ENCODE measurements around the gene INTS3. TPM values are rescaled to one million over a fixed set of nuclear protein-coding genes. Genes with fewer than 3 reads are reported as not detected.

Gene INTS3
- polyA plus RNA-seq, 1 donor from 2014 or later = 29.9 TPM

GRCh38 chr1:153698923-153699714, 28.7 kb upstream of the INTS3 start (continued):
- TF ChIP-seq MXI1 (conservative IDR thresholded peaks at IDR 0.05; ENCODE audit: poor library complexity, severe bottlenecking) = no peak

- Histone ChIP-seq H3F3A (ENCODE audit: insufficient read depth, low read length, poor library complexity, severe bottlenecking) (no peaks in the 10 kb centered on the region), H3K79me2 (replicated peaks; ENCODE audit: insufficient read depth, low read length) (no peaks in the 10 kb centered on the region), H4K20me1 (ENCODE audit: insufficient read depth) (no peaks in the 10 kb centered on the region), H2AFZ (ENCODE audit: low read depth, low read length) (no peak overlapping the region), H3K9ac (ENCODE audit: low read length) (no peak overlapping the region), H3K36me3 (ENCODE audit: insufficient read depth, low read length) (no peaks in the 10 kb centered on the region), H3K27me3 (ENCODE audit: insufficient read depth, low read depth, low read length) (no peaks in the 10 kb centered on the region), H3K9me3 (ENCODE audit: low read length) (no peaks in the 10 kb centered on the region), H3K27ac (ENCODE audit: low read length) (no peak overlapping the region), H3K4me2 (ENCODE audit: low read length) (no peak overlapping the region), H3K4me3 (ENCODE audit: low read length) (no peak overlapping the region), H3K9me2 (ENCODE audit: insufficient read depth, low read length) (no peaks in the 10 kb centered on the region)
- TF ChIP-seq MXI1 (conservative IDR thresholded peaks at IDR 0.05; ENCODE audit: poor library complexity, severe bottlenecking) (no peak), SMC3 (conservative IDR thresholded peaks at IDR 0.05; ENCODE audit: poor library complexity) (no peak), EP300 (conservative IDR thresholded peaks at IDR 0.05; ENCODE audit: poor library complexity, severe bottlenecking) (no peak), TAF1 (IDR thresholded peaks at IDR 0.05; ENCODE audit: low read depth) (no peak), POLR2AphosphoS5 (IDR thresholded peaks at IDR 0.05) (no peak), EZH2 (IDR thresholded peaks at IDR 0.05; ENCODE audit: borderline replicate concordance, insufficient read depth, low read length, poor library complexity, severe bottlenecking) (no peak), RAD21 (conservative IDR thresholded peaks at IDR 0.05) (no peak)
- TF ChIP-seq, protein P1, sequence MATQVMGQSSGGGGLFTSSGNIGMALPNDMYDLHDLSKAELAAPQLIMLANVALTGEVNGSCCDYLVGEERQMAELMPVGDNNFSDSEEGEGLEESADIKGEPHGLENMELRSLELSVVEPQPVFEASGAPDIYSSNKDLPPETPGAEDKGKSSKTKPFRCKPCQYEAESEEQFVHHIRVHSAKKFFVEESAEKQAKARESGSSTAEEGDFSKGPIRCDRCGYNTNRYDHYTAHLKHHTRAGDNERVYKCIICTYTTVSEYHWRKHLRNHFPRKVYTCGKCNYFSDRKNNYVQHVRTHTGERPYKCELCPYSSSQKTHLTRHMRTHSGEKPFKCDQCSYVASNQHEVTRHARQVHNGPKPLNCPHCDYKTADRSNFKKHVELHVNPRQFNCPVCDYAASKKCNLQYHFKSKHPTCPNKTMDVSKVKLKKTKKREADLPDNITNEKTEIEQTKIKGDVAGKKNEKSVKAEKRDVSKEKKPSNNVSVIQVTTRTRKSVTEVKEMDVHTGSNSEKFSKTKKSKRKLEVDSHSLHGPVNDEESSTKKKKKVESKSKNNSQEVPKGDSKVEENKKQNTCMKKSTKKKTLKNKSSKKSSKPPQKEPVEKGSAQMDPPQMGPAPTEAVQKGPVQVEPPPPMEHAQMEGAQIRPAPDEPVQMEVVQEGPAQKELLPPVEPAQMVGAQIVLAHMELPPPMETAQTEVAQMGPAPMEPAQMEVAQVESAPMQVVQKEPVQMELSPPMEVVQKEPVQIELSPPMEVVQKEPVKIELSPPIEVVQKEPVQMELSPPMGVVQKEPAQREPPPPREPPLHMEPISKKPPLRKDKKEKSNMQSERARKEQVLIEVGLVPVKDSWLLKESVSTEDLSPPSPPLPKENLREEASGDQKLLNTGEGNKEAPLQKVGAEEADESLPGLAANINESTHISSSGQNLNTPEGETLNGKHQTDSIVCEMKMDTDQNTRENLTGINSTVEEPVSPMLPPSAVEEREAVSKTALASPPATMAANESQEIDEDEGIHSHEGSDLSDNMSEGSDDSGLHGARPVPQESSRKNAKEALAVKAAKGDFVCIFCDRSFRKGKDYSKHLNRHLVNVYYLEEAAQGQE (IDR thresholded peaks at IDR 0.05; ENCODE audit: borderline replicate concordance) = no peak
- TF ChIP-seq, protein P2, sequence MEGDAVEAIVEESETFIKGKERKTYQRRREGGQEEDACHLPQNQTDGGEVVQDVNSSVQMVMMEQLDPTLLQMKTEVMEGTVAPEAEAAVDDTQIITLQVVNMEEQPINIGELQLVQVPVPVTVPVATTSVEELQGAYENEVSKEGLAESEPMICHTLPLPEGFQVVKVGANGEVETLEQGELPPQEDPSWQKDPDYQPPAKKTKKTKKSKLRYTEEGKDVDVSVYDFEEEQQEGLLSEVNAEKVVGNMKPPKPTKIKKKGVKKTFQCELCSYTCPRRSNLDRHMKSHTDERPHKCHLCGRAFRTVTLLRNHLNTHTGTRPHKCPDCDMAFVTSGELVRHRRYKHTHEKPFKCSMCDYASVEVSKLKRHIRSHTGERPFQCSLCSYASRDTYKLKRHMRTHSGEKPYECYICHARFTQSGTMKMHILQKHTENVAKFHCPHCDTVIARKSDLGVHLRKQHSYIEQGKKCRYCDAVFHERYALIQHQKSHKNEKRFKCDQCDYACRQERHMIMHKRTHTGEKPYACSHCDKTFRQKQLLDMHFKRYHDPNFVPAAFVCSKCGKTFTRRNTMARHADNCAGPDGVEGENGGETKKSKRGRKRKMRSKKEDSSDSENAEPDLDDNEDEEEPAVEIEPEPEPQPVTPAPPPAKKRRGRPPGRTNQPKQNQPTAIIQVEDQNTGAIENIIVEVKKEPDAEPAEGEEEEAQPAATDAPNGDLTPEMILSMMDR (IDR thresholded peaks at IDR 0.05; ENCODE audit: poor library complexity, severe bottlenecking) = no peak
Observed at GRCh38 chr1:153699768-153700167, 28.1 kb upstream of the INTS3 start.

DNA sequence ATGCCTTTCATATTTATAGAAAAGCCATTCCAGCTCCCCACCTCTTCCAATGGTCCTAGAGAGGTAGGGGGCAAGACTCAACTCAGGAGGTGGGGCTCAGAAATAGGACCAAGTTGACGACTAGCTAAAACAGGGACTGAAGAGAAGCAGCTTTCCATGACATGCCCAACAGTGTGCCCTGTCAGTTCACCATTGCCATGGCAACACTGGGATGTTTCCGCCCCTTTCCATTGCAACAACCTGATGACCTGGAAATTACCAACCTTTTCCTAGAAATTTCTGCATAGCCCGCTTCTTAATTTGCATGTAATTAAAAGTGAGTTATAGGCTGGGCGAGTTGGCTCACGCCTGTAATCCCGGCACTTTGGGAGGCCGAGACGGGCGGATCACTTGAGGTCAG, 22.4 kb upstream of the INTS3 start:
- TF ChIP-seq SMC3 (conservative IDR thresholded peaks at IDR 0.05; ENCODE audit: poor library complexity) (no peak), TAF1 (IDR thresholded peaks at IDR 0.05; ENCODE audit: low read depth) (no peak), MXI1 (conservative IDR thresholded peaks at IDR 0.05; ENCODE audit: poor library complexity, severe bottlenecking) (no peak), EZH2 (IDR thresholded peaks at IDR 0.05; ENCODE audit: borderline replicate concordance, insufficient read depth, low read length, poor library complexity, severe bottlenecking) (no peak), EP300 (conservative IDR thresholded peaks at IDR 0.05; ENCODE audit: poor library complexity, severe bottlenecking) (no peak)
- TF ChIP-seq, protein P2 (IDR thresholded peaks at IDR 0.05; ENCODE audit: poor library complexity, severe bottlenecking) = no peak
- TF ChIP-seq, protein P1 (IDR thresholded peaks at IDR 0.05; ENCODE audit: borderline replicate concordance) = no peak
- H3F3A ChIP-seq (ENCODE audit: insufficient read depth, low read length, poor library complexity, severe bottlenecking) = no peaks in the 10 kb centered on the region
- H3K27me3 ChIP-seq (ENCODE audit: insufficient read depth, low read depth, low read length) = no peaks in the 10 kb centered on the region
- no peaks in the 10 kb centered on the region for H3K36me3 ChIP-seq (ENCODE audit: insufficient read depth, low read length)
- H3K9me2 ChIP-seq (ENCODE audit: insufficient read depth, low read length) = no peaks in the 10 kb centered on the region
- H3K4me2 ChIP-seq (ENCODE audit: low read length) = no peak overlapping the region
- no peak overlapping the region for H3K27ac ChIP-seq (ENCODE audit: low read length)
- H3K9me3 ChIP-seq (ENCODE audit: low read length) = no peaks in the 10 kb centered on the region
- H2AFZ ChIP-seq (ENCODE audit: low read depth, low read length) = no peak overlapping the region
- H3K4me3 ChIP-seq (ENCODE audit: low read length) = no peak overlapping the region
- H3K9ac ChIP-seq (ENCODE audit: low read length) = no peak overlapping the region
- no peaks in the 10 kb centered on the region for H3K79me2 ChIP-seq (replicated peaks; ENCODE audit: insufficient read depth, low read length)
- H4K20me1 ChIP-seq (ENCODE audit: insufficient read depth) = no peaks in the 10 kb centered on the region
